LNCaP clone FGC (cell line): Measurements from ENCODE around the gene CENPX.

Source experiments
- DNase-seq: peaks from one replicate; pipeline ENCODE4 v3.0.0-alpha.2; 2011; ENCODE audit warnings: low read depth
- H3K4me3 ChIP-seq: 2 replicates; pipeline ENCODE4 v1.5.1; 2011; ENCODE audit warnings: mild to moderate bottlenecking, low read depth, low read length, control low read depth
- TF ChIP-seq, protein P1 (sequence below): IDR thresholded peaks from 2 replicates; pipeline ENCODE4 v1.5.1; 2012; ENCODE audit warnings: mild to moderate bottlenecking; ENCODE audit not compliant: control insufficient read depth, insufficient read depth; ENCODE audit errors: extremely low read depth

Gene CENPX

DNA sequence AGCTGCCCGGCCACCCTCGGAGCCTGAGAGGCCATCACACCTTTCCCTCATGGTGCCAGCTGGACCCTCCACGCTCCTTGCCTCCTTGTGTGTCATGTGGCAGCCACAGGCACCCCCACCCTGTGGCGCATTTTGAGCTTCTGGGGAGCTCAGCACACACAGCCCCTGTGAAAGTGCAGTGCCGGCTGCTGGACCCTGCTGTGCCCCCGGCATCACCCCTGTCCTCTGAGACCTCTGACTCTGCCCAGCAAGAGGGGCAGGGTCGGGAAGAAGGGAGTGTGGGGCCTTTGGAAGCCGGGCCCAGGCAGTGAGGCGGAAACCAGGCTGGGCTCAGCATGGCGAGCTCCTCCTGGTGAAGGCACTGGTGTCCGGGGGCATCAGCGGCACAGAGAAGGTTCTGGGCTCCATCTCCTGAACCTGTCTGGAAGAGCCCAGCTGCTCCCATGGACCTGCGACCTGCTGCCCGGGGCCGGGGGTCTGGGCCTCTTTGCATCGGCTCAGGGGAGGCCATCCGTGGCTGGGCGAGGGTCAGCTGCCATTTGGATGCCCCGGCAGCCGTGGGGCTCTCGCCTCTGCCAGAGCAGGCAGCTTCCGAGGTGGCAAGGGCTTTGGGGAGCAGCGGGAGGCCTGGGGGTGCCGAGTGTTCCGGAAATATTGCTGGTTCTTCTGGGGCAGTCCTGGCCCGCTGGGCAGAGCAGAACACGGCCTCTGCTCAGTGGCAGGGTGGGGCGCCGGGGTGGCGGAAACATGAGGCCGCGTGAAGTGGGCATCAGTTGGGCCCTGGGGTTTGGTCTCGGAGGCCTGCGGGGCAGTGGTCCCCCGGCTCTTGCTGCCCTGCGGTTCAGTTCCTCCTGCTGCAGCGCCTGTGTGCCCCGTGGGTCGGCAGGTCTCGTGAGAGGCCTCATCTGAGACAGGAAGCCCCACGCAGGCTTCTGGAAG lies 17.9 kb downstream of the CENPX start:
- no peak overlapping the region for H3K4me3 ChIP-seq
- TF ChIP-seq, protein P1, sequence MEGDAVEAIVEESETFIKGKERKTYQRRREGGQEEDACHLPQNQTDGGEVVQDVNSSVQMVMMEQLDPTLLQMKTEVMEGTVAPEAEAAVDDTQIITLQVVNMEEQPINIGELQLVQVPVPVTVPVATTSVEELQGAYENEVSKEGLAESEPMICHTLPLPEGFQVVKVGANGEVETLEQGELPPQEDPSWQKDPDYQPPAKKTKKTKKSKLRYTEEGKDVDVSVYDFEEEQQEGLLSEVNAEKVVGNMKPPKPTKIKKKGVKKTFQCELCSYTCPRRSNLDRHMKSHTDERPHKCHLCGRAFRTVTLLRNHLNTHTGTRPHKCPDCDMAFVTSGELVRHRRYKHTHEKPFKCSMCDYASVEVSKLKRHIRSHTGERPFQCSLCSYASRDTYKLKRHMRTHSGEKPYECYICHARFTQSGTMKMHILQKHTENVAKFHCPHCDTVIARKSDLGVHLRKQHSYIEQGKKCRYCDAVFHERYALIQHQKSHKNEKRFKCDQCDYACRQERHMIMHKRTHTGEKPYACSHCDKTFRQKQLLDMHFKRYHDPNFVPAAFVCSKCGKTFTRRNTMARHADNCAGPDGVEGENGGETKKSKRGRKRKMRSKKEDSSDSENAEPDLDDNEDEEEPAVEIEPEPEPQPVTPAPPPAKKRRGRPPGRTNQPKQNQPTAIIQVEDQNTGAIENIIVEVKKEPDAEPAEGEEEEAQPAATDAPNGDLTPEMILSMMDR: no peak
- no peak for DNase-seq

DNA sequence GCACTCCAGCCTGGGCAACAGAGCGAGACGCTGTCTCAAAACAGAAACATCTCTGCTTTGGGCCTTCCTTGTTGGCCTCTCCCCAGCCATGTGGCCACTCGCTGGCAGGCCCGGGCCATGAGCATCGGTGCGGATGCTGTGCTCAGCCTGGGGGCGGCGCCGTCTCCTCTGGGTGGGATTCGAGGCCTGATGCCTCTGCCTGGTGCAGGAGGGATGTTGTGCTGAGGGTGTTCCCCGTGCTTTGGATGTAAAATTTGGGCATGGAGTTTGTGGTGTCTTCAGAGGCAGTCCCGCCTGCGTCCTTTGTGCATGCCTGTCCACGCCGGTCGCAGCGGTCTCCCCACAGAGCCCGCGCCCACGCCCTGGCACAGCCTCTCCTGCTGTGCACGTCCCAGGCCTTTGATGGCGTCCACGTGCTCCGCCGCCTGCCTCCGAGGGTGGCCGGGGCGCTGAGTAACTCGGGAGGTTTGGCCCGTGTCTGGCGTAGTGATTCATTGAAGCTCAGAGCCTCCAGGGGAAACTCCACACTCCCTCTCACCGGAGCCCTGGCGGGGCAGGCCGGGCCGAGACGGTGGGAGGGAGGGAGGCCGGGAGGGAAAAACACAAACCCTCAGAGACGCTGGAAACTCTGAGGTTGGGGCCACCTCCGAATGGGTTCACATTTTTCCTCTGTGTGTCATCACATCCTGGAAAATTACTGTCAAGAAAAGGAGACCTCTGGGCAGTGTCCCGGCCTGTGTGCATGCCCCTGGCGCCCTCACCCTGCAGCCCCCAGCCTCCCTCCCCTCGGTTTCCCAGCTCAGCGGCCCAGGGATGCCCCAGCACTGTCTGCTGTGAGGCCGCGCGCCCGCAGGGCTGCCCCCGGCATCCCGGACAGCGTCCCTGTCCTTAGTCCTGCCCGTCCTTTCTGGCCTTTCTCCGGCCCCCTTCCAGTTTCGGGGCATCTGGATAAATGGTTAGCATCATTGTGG lies 19.0 kb downstream of the CENPX start:
- no peak for DNase-seq
- TF ChIP-seq, protein P1: no peak
- no peak overlapping the region for H3K4me3 ChIP-seq

DNA sequence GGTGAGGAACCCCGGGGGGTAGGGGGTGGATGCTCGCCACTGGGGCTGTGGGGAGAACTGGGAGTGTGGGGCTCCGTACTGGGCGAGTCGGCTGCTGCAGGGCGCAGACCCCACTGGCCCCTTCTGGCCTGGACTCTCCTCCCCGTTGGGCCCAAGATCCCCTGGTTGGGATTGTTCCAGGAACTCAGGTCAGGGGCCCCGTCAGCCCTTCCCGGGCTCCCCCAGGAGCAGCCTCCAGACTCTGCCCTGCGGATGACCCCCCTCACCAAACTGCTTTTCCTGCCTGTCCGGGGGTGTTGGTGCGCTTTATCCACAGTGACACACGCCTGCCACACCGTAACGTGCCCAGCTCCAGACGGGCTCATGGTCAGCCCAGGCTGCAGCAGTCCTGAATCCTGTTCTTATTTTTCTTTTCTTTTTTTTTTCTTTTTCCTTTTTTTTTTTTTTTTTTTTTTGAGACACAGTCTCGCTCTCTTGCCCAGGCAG lies 21.1 kb downstream of the CENPX start:
- no peak for DNase-seq
- TF ChIP-seq, protein P1: no peak
- no peak overlapping the region for H3K4me3 ChIP-seq

DNA sequence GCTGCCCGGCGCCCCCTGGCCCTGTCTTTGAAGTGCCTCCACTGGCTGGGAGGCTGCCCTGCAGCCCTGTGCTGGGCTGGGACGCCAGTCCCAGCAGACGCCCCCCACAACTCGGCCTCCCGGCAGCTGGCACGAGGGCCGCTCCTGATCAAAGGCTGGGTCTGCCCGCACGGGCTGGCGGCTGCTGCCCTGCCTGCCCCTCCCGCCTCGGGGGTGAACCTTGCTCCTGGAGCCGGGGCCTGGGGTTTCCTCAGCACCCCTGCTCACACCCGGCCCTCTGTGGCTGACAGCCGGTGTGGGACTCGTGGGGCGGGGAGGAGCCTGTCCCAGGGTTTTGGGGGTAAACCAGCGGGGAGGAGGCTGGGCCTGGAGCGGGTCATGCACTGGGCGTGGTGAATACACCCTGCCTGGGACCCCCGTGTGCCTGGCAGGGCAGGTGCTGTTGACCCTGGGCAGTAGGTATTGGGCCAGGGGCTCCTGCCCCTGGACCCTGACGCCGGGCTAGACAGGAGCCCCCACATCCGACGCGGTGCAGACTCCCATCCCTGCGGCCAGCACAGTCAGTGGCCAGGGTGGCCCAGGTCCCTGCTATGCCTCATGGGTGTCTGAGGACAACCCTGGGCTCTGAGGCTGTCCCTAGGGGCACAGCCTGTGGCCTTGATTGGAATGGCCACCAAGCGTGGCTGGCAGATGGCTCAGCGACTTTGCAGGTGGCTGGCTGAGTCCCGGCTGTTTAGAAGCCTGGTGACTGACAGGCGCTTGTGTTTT lies 21.7 kb downstream of the CENPX start:
- no peak for DNase-seq
- TF ChIP-seq, protein P1: no peak
- no peak overlapping the region for H3K4me3 ChIP-seq

DNA sequence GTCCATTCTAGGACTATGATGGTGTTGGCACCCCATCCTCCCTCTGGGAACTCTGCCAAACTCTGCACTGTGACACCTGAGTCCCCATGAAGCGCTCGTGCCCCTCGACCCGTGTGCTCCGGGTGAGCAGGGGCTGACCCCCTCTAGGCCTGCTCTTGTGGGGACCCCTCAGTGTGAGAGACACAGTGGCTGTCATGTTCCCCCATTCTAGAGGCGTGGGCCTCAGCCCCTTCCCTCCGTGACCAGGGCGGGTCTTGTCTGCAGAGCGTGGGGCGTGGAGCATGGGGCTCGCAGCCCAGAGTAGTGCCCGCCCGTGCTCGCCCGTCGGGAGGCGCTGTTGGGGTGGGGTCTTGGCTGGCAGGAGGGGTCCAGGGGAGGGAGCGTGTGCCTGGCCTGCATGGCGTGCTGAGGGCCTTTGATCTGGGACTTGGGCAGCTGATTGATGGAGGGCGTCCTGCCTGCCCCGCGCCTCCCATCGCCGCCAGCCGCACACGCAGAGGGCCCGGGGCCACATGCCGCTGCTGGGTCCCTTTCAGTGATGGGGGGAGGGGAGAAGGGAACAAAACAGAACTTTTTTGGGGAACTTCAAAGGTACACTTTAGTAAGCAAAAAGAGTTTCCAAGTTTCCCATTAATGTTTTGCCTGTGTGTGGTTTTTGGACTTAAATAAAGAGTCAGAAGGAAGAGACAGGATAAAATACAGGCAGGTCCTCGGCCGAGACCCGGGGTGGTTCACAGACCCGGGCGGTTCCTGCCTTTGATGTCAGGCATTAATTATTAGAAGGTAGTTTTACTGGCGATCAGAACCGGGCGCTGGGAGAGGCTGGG lies 22.5 kb downstream of the CENPX start:
- no peak for DNase-seq
- H3K4me3 ChIP-seq: no peak overlapping the region
- TF ChIP-seq, protein P1: no peak

DNA sequence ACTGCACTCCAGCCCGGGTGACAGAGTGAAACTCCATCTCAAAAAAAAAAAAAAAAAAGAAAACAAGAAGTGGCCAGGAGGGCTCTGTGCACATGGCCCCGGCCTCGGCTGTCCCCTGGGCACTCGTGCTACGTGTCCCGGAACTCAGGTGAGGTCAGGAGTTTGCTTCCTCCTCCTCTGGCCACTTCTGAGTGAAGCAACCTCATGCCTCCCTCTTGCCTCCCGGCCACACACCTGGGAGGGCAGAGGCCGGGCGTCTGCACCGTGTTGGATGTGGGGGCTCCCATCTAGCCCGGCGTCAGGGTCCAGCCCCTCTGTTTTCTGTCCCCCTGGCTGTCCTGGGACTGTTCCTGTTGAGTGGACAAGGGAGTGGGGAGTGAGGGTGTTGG lies 23.1 kb downstream of the CENPX start:
- TF ChIP-seq, protein P1: no peak
- H3K4me3 ChIP-seq: no peak overlapping the region
- no peak for DNase-seq
